Measurements from ENCODE around the gene NEUROD6. TPM values are rescaled to one million over a fixed set of nuclear protein-coding genes. Genes with fewer than 3 reads are reported as not detected.

Gene NEUROD6
- total and polyA plus RNA-seq, 8 donors = not detected

DNA sequence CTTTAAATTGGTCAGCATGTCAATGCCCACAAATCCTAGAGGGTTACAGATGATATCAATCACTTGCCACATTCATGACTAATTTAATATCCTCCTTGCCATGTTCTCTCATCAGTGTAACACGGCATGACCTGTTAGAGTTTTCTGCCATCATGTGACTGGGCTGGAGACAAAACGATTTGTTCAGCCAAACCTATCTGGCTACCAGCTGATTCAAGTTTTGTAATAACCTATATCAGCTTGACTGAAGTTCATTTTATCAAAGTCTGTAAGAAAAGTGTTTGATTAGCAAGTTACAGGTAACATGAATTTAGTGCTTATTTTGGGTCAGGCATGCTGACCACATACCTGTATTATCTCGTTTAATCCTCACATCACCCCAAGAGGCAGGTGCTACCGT lies 25.7 kb downstream of the NEUROD6 start:
- DNase-seq = no peak
- Histone ChIP-seq H3K4me1 (no peaks in the 10 kb centered on the region), H3K36me3 (no peaks in the 10 kb centered on the region), H3K9me3 (no peaks in the 10 kb centered on the region), H3K27ac (no peak overlapping the region), H3K27me3 (no peaks in the 10 kb centered on the region), H3K4me3 (no peak overlapping the region)
- no peak for ATAC-seq
- FAIRE-seq = no peak
- TF ChIP-seq, protein P1, sequence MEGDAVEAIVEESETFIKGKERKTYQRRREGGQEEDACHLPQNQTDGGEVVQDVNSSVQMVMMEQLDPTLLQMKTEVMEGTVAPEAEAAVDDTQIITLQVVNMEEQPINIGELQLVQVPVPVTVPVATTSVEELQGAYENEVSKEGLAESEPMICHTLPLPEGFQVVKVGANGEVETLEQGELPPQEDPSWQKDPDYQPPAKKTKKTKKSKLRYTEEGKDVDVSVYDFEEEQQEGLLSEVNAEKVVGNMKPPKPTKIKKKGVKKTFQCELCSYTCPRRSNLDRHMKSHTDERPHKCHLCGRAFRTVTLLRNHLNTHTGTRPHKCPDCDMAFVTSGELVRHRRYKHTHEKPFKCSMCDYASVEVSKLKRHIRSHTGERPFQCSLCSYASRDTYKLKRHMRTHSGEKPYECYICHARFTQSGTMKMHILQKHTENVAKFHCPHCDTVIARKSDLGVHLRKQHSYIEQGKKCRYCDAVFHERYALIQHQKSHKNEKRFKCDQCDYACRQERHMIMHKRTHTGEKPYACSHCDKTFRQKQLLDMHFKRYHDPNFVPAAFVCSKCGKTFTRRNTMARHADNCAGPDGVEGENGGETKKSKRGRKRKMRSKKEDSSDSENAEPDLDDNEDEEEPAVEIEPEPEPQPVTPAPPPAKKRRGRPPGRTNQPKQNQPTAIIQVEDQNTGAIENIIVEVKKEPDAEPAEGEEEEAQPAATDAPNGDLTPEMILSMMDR (IDR thresholded peaks at IDR 0.05) = no peak
- intact Hi-C loops (cut with DNase I) = no loop called here
- WGBS, 2 donors = 43 to 46% methylated on average over 4 of the region's 4 CpGs

DNA sequence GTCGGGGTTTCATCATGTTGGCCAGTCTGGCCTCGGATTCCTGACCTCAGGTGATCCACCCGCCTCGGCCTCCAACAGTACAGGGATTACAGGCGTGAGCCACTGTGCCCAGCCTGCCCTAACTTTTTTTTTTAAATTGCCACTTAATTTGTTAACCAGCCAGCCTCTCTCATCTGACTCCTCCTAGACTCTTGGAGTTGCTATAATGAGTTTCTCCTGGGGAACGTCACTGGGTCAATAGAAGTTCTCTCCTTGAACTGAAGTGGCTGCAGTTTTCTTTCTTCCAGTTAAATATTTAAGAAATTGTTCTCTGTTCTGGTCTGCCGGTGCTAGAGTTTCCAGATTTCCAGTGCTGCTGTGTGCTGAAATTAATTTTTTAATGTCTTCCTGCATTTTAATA lies 27.6 kb downstream of the NEUROD6 start:
- FAIRE-seq = no peak
- WGBS, 2 donors = 67 to 72% methylated on average over 7 of the region's 7 CpGs
- TF ChIP-seq, protein P1 (IDR thresholded peaks at IDR 0.05) = no peak

DNA sequence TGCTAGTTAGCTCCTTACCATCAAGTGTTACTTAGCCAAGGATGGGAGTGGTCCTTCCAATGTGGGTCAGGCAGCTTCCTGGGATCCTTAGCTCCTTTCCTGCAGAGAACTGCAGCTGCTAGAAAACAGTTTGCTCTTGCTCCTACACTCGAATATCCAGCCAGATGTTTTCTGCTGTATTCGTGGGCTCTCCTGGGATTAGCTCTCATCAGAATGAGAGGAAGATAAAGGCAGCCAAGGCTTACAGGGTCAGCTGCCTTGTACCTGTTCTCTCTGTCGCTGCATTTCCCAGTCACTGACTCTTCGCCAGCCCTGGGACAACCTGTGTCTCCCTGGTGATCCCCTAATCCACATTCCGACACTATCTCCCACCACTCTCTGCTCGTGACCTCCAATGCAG lies 29.0 kb downstream of the NEUROD6 start:
- 15 to 25% methylated on average over 6 of the region's 6 CpGs for WGBS, 2 donors
- no peak for DNase-seq

More for the DNA sequence above, 27.6 kb downstream of the NEUROD6 start:
- Histone ChIP-seq H3K4me1 (no peaks in the 10 kb centered on the region), H3K27me3 (no peaks in the 10 kb centered on the region), H3K27ac (no peak overlapping the region), H3K4me3 (no peak overlapping the region), H3K36me3 (no peaks in the 10 kb centered on the region), H3K9me3 (no peaks in the 10 kb centered on the region)
- ATAC-seq (no peak), DNase-seq (no peak)
- intact Hi-C loops (cut with DNase I) = no loop called here

DNA sequence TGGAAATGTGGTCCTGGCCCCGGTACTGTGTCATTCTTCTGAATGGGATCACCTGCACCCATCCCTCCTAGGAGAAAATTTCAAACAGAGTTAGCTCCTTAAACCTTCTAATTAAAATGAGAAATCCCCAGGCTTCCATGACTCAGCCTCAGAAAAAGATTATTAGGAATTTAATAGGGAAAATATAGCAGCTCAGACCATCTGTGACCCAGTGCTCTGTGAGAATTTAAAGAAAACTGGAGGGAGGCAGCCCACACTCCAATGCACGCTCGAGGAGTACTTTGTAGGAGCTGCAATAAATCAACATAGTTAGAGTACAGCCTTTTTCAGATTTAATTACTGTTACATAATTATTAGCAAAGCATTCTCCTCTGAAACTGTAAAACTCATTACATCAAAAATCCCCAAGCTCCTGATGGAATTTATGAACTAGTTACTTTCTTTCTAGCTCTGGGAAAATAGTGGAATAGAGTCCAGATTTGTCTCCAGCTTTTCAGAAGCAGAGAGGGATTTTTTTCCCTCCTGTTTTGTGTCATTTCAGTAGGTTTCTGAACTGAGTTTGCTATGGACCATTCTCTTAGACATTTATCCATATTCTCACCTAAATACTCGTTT lies 30.1 kb downstream of the NEUROD6 start:
- FAIRE-seq (no peak), ATAC-seq (no peak), DNase-seq (no peak)
- TF ChIP-seq, protein P1 (IDR thresholded peaks at IDR 0.05) = no peak
- intact Hi-C loops (cut with DNase I) = no loop called here
- Histone ChIP-seq H3K27ac (no peak overlapping the region), H3K4me3 (no peak overlapping the region), H3K9me3 (no peaks in the 10 kb centered on the region), H3K4me1 (no peaks in the 10 kb centered on the region), H3K36me3 (no peaks in the 10 kb centered on the region), H3K27me3 (no peaks in the 10 kb centered on the region)
- WGBS, 2 donors = 46 to 49% methylated on average over 4 of the region's 4 CpGs

More for the DNA sequence above, 29.0 kb downstream of the NEUROD6 start:
- no peak for ATAC-seq
- Histone ChIP-seq H3K9me3 (no peaks in the 10 kb centered on the region), H3K27ac (no peak overlapping the region), H3K4me3 (no peak overlapping the region), H3K4me1 (no peaks in the 10 kb centered on the region), H3K27me3 (no peaks in the 10 kb centered on the region), H3K36me3 (no peaks in the 10 kb centered on the region)
- intact Hi-C loops (cut with DNase I) = no loop called here
- FAIRE-seq = no peak
- TF ChIP-seq, protein P1 (IDR thresholded peaks at IDR 0.05) = no peak

DNA sequence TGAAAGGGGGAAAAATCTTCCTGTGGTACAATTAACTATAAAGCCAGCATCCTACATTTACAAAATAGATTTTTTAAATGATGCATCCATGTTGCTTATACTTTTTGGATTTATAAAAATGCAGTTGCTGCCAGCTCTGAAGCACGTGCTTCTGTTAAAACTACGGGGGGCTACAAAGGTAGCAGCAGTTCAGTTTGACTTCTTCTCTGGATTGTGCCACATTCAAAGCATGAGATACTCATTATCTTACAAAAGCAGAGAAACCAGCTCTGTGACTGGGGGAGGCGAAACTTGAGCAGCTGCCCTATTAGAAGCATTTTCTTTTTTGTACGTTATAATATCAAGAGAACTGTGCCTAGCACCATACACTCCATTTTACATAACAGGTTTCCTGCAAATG lies 31.1 kb downstream of the NEUROD6 start:
- no peak for FAIRE-seq
- TF ChIP-seq, protein P1 (IDR thresholded peaks at IDR 0.05) = no peak
- intact Hi-C loops (cut with DNase I) = no loop called here

More for the DNA sequence above, 31.1 kb downstream of the NEUROD6 start:
- no peak for ATAC-seq
- no peak overlapping the region for H3K27ac ChIP-seq
- no peaks in the 10 kb centered on the region for H3K36me3 ChIP-seq
- no peaks in the 10 kb centered on the region for H3K4me1 ChIP-seq
- H3K4me3 ChIP-seq = no peak overlapping the region
- no peak for DNase-seq
- no peaks in the 10 kb centered on the region for H3K9me3 ChIP-seq
- H3K27me3 ChIP-seq = no peaks in the 10 kb centered on the region
- WGBS, 2 donors = 24 to 27% methylated on average over 4 of the region's 4 CpGs

All from pancreas (tissue), 10 donors.